ENCODE measurements around the gene ATG16L2. TPM values are rescaled to one million over a fixed set of nuclear protein-coding genes. Genes with fewer than 3 reads are reported as not detected.

Gene ATG16L2
- total and polyA plus RNA-seq, 2 donors (not counting 1 experiment from before 2014, with no cell fraction given) = 212 to 350 TPM

- CTCF ChIA-PET = interaction anchor here (0.7 to 10.6 kb wide), 28 partner anchors 9 to 457 kb away, joined by 3 to 390 read pairs (median 3); partner anchors contain the start of gene ATG16L2
- Mint-ChIP-seq H3K27me3 (no peaks in the 10 kb centered on the region), H3K4me3 (peak within 1 kb of the TSS; percentile 99), H3K27ac (peak within 1 kb of the TSS; percentile 100), H3K9me3 (ENCODE audit: insufficient read depth) (no peaks in the 10 kb centered on the region), H3K4me1 (peaks cover 36% of the 10 kb centered on the region)
- Histone ChIP-seq H3K27ac (ENCODE audit: low read length in 2 of 2) (peak within 1 kb of the TSS; percentile 94 to 97), H3K9me3 (ENCODE audit: control extremely low read depth in 1 of 3, control insufficient read depth in 2 of 3, insufficient read depth in 1 of 3, low read length in 2 of 3) (no peaks in the 10 kb centered on the region), H3K9ac (ENCODE audit: low read length) (peak within 1 kb of the TSS; percentile 95), H4K20me1 (ENCODE audit: control insufficient read depth, insufficient read depth, low read length, poor library complexity, severe bottlenecking) (no peaks in the 10 kb centered on the region), H3K4me3 (ENCODE audit: control extremely low read depth in 1 of 5, extremely low read depth in 1 of 5, insufficient read depth in 1 of 5, low read depth in 2 of 5, low read length in 4 of 5) (peak within 1 kb of the TSS; percentile 60 to 98 (median 85)), H3K79me2 (ENCODE audit: control insufficient read depth, insufficient read depth, low read length) (peaks cover 10% of the 10 kb centered on the region), H3K4me1 (ENCODE audit: control insufficient read depth in 2 of 2, insufficient read depth in 2 of 2, low read length in 2 of 2) (peaks cover 19 to 28% of the 10 kb centered on the region in 2 donors), H3K4me2 (replicated peaks; ENCODE audit: low read depth, low read length, poor library complexity, severe bottlenecking) (peak within 1 kb of the TSS; percentile 62), H3K27me3 (replicated peaks in 1 of 4; ENCODE audit: control extremely low read depth in 1 of 4, control insufficient read depth in 3 of 4, insufficient read depth in 4 of 4, low read length in 3 of 4) (no peaks in the 10 kb centered on the region), H3K36me3 (replicated peaks in 1 of 2; ENCODE audit: control extremely low read depth in 1 of 2, control insufficient read depth in 1 of 2, extremely low read depth in 1 of 2, insufficient read depth in 2 of 2, low read length in 1 of 2) (no peaks in the 10 kb centered on the region), H2AFZ (ENCODE audit: insufficient read depth, low read depth, low read length, poor library complexity, severe bottlenecking) (peak within 1 kb of the TSS; percentile 90)
- peak; percentile 94 for ATAC-seq (ENCODE audit: low read depth)
- no peak for TF ChIP-seq EZH2 (IDR thresholded peaks at IDR 0.05; ENCODE audit: borderline replicate concordance, insufficient read depth, low read depth, low read length, poor library complexity, severe bottlenecking)
- TF ChIP-seq, protein P1, sequence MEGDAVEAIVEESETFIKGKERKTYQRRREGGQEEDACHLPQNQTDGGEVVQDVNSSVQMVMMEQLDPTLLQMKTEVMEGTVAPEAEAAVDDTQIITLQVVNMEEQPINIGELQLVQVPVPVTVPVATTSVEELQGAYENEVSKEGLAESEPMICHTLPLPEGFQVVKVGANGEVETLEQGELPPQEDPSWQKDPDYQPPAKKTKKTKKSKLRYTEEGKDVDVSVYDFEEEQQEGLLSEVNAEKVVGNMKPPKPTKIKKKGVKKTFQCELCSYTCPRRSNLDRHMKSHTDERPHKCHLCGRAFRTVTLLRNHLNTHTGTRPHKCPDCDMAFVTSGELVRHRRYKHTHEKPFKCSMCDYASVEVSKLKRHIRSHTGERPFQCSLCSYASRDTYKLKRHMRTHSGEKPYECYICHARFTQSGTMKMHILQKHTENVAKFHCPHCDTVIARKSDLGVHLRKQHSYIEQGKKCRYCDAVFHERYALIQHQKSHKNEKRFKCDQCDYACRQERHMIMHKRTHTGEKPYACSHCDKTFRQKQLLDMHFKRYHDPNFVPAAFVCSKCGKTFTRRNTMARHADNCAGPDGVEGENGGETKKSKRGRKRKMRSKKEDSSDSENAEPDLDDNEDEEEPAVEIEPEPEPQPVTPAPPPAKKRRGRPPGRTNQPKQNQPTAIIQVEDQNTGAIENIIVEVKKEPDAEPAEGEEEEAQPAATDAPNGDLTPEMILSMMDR (IDR thresholded peaks at IDR 0.05) = peak; percentile 94
- under 1% methylated on average over 53 of the region's 55 CpGs for WGBS (ENCODE audit: insufficient coverage)
- POLR2A ChIA-PET = interaction anchor here (0.7 to 4.8 kb wide), 10 partner anchors 12 to 349 kb away, joined by 4 to 39 read pairs (median 6); partner anchors contain the start of genes ATG16L2 and FCHSD2
- DNase-seq = peak; percentile 98
- intact Hi-C loops (cut with micrococcal nuclease) = loop anchor here (1.0 kb wide), 6 partner anchors 22 to 109 kb away; partner anchors contain the start of gene ARAP1
Measured at GRCh38 chr11:72793425-72794367, 20.5 kb upstream of the ATG16L2 start, which contains the start of gene STARD10. STARD10 (minus strand) TSS chr11:72794047; CDS start chr11:72781181, 12,866 bp downstream.
